Superior temporal gyrus (tissue), 1 donor: ENCODE measurements around the gene RAB19.
"Not testable (repeated sequence)": the region's sequence is repeated elsewhere in the genome, so short reads cannot be mapped to it uniquely, and the experiment has no call there.

ENCODE experiments used
- DNase-seq: peaks from one replicate; pipeline ENCODE4 v3.0.0-alpha.2; 2016; ENCODE audit errors: extremely low spot score

RAB19 gene

GRCh38 chr7:140402178-140402835 lies 1.6 kb upstream of the RAB19 start:
- no peak for DNase-seq

- DNase-seq, result no peak
Measured at GRCh38 chr7:140404565-140405065, 757 bp downstream of the RAB19 start.

GRCh38 chr7:140415361-140415760 lies 11.5 kb downstream of the RAB19 start:
- DNase-seq, result no peak

GRCh38 chr7:140415816-140416215 lies 12.0 kb downstream of the RAB19 start:
- not testable (repeated sequence) for DNase-seq

GRCh38 chr7:140416560-140416959 lies 12.7 kb downstream of the RAB19 start:
- DNase-seq, result no peak

- DNase-seq, result no peak
Measured at GRCh38 chr7:140417456-140418155, 13.7 kb downstream of the RAB19 start.

GRCh38 chr7:140418156-140418472 lies 14.3 kb downstream of the RAB19 start:
- not testable (repeated sequence) for DNase-seq

- no peak for DNase-seq
Measured at GRCh38 chr7:140418653-140419052, 14.8 kb downstream of the RAB19 start.

GRCh38 chr7:140421521-140421920 lies 17.7 kb downstream of the RAB19 start:
- DNase-seq, result no peak

- DNase-seq, result no peak
Measured at GRCh38 chr7:140423501-140423900, 19.6 kb downstream of the RAB19 start.

GRCh38 chr7:140425718-140426117 lies 21.9 kb downstream of the RAB19 start:
- no peak for DNase-seq

GRCh38 chr7:140426130-140426529 lies 22.3 kb downstream of the RAB19 start:
- no peak for DNase-seq

- DNase-seq, result no peak
Measured at GRCh38 chr7:140433396-140433795, 29.5 kb downstream of the RAB19 start.

- no peak for DNase-seq
Measured at GRCh38 chr7:140435252-140435895, 31.5 kb downstream of the RAB19 start.

GRCh38 chr7:140439359-140439758 lies 35.5 kb downstream of the RAB19 start:
- no peak for DNase-seq

GRCh38 chr7:140440593-140440992 lies 36.7 kb downstream of the RAB19 start:
- DNase-seq, result no peak

GRCh38 chr7:140441519-140441918 lies 37.7 kb downstream of the RAB19 start:
- DNase-seq, result no peak

GRCh38 chr7:140446467-140446866 lies 42.6 kb downstream of the RAB19 start:
- no peak for DNase-seq

- no peak for DNase-seq
Measured at GRCh38 chr7:140447841-140448240, 44.0 kb downstream of the RAB19 start.

GRCh38 chr7:140448781-140449480 lies 45.1 kb downstream of the RAB19 start:
- DNase-seq, result no peak

GRCh38 chr7:140451716-140452115 lies 47.9 kb downstream of the RAB19 start:
- no peak for DNase-seq

GRCh38 chr7:140453273-140453672 lies 49.4 kb downstream of the RAB19 start:
- no peak for DNase-seq
